IPS DF 6.9 (cell line): Measurements from ENCODE around the gene ACSF2.
"Not testable (repeated sequence)": the region's sequence is repeated elsewhere in the genome, so short reads cannot be mapped to it uniquely, and the experiment has no call there.

ENCODE experiments used
- DNase-seq: peaks from one replicate; pipeline ENCODE4 v3.0.0-alpha.2; 2013; ENCODE audit warnings: low read depth, low spot score
- H3K27ac ChIP-seq: one replicate; pipeline ENCODE4 v1.5.1; 2013; ENCODE audit warnings: low read length, control low read depth
- H3K27me3 ChIP-seq: 2 replicates; pipeline ENCODE4 v1.6.1; 2013; ENCODE audit warnings: mild to moderate bottlenecking, low read length; ENCODE audit not compliant: control insufficient read depth, insufficient read depth
- H3K36me3 ChIP-seq: 2 replicates; pipeline ENCODE4 v1.6.1; 2013; ENCODE audit warnings: low read length; ENCODE audit not compliant: control insufficient read depth, insufficient read depth
- H3K4me1 ChIP-seq: 2 replicates; pipeline ENCODE4 v1.6.1; 2013; ENCODE audit warnings: low read length; ENCODE audit not compliant: control insufficient read depth, insufficient read depth
- H3K4me3 ChIP-seq: 2 replicates; pipeline ENCODE4 v1.5.1; 2013; ENCODE audit warnings: mild to moderate bottlenecking, low read length
- H3K9me3 ChIP-seq: 2 replicates; pipeline ENCODE4 v1.6.1; 2013; ENCODE audit warnings: low read length, inconsistent platforms; ENCODE audit not compliant: control insufficient read depth, insufficient read depth
- WGBS: extraction: QIAGEN DNeasy Blood & Tissue Kit; methylation state at CpG from one replicate; pipeline ENCODE4 v1.1.7; 2013; ENCODE audit warnings: mixed read lengths, missing lambda C conversion rate; ENCODE audit not compliant: insufficient read length, insufficient coverage; 5-methylcytosine and 5-hydroxymethylcytosine counted together

Gene ACSF2

DNA sequence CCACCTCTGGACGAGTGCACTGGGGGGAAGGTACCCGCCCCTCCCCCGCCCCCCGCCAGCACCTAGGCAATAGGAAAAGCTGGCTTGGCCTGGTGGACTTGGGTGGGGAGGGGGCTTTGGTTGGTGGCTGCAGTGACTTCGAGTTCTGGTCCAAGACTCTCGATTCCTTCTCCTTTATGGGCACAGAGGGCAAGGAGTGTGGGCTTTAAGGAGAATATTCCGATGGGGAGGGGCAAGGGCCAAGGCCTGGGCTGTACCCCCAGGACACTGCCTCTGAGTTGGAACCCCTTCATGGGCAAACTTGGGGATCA is 409 bp downstream of the ACSF2 start:
- WGBS = no CpG with 5 or more reads among the region's 7 CpGs
- Histone ChIP-seq H3K4me3 (peak overlapping the region; percentile 41; the same call in 1 of the 2 replicates), H3K27me3 (no peaks in the 10 kb centered on the region), H3K36me3 (no peaks in the 10 kb centered on the region), H3K27ac (no peak overlapping the region), H3K9me3 (no peaks in the 10 kb centered on the region), H3K4me1 (peaks cover 4% of the 10 kb centered on the region; the same call in 1 of the 2 replicates)
- DNase-seq = no peak

- H3K4me3 ChIP-seq = peak overlapping the region; percentile 41; the same call in 1 of the 2 replicates
- H3K27me3 ChIP-seq = no peaks in the 10 kb centered on the region
- H3K36me3 ChIP-seq = no peaks in the 10 kb centered on the region
- no peak overlapping the region for H3K27ac ChIP-seq
- no peak for DNase-seq
- no peaks in the 10 kb centered on the region for H3K9me3 ChIP-seq
- H3K4me1 ChIP-seq = peaks cover 4% of the 10 kb centered on the region; the same call in 1 of the 2 replicates
- WGBS = no CpG with 5 or more reads among the region's 4 CpGs
These were observed 1.1 kb downstream of the ACSF2 start for GRCh38 chr17:50426814-50427787.

DNA sequence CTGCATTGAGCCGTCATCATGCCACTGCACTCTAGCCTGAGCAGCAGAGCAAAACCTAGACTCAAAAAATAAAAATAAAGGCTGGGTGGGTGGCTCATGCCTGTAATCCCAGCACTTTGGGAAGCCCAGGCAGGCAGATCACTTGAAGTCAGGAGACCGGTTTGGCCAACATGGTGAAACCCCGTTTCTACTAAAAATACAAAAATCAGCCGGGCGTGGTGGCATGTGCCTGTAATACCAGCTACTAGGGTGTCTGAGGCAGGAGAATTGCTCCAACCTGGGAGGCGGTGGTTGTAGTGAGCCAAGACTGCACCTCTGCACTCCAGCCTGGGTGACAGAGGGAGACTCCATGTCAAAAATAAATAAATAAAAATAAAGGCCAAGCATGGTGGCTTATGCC is 2.1 kb downstream of the ACSF2 start:
- H3K9me3 ChIP-seq, H3K36me3 ChIP-seq, H3K27ac ChIP-seq, H3K4me3 ChIP-seq, H3K27me3 ChIP-seq, H3K4me1 ChIP-seq, DNase-seq: not testable (repeated sequence)
- no CpG with 5 or more reads among the region's 6 CpGs for WGBS

GRCh38 chr17:50428831-50429424 is 2.9 kb downstream of the ACSF2 start:
- H3K9me3 ChIP-seq = no peaks in the 10 kb centered on the region
- H3K36me3 ChIP-seq = no peaks in the 10 kb centered on the region
- no CpG with 5 or more reads among the region's 7 CpGs for WGBS
- no peak overlapping the region for H3K4me3 ChIP-seq
- no peak overlapping the region for H3K27ac ChIP-seq
- H3K27me3 ChIP-seq = no peaks in the 10 kb centered on the region
- DNase-seq = no peak
- peaks cover 4% of the 10 kb centered on the region; the same call in 1 of the 2 replicates for H3K4me1 ChIP-seq

- no peaks in the 10 kb centered on the region for H3K36me3 ChIP-seq
- peaks cover 4% of the 10 kb centered on the region; the same call in 1 of the 2 replicates for H3K4me1 ChIP-seq
- no peaks in the 10 kb centered on the region for H3K9me3 ChIP-seq
- no peaks in the 10 kb centered on the region for H3K27me3 ChIP-seq
- WGBS = no CpG with 5 or more reads among the region's 4 CpGs
- H3K27ac ChIP-seq = no peak overlapping the region
- DNase-seq = no peak
- no peak overlapping the region for H3K4me3 ChIP-seq
These were observed 3.8 kb downstream of the ACSF2 start for GRCh38 chr17:50429793-50430192.

GRCh38 chr17:50430821-50431618 is 5.0 kb downstream of the ACSF2 start:
- H3K4me3 ChIP-seq = no peak overlapping the region
- H3K36me3 ChIP-seq = no peaks in the 10 kb centered on the region
- H3K27ac ChIP-seq = no peak overlapping the region
- no peaks in the 10 kb centered on the region for H3K9me3 ChIP-seq
- no peaks in the 10 kb centered on the region for H3K4me1 ChIP-seq
- no peak for DNase-seq
- no peaks in the 10 kb centered on the region for H3K27me3 ChIP-seq
- WGBS = no CpG with 5 or more reads among the region's 4 CpGs

GRCh38 chr17:50432125-50432762 is 6.2 kb downstream of the ACSF2 start:
- H3K4me3 ChIP-seq = no peak overlapping the region
- no peak for DNase-seq
- H3K9me3 ChIP-seq = no peaks in the 10 kb centered on the region
- no peaks in the 10 kb centered on the region for H3K36me3 ChIP-seq
- no peak overlapping the region for H3K27ac ChIP-seq
- H3K4me1 ChIP-seq = no peaks in the 10 kb centered on the region
- H3K27me3 ChIP-seq = no peaks in the 10 kb centered on the region
- WGBS = no CpG with 5 or more reads among the region's 4 CpGs

- no peak for DNase-seq
- Histone ChIP-seq H3K27ac (no peak overlapping the region), H3K27me3 (no peaks in the 10 kb centered on the region), H3K36me3 (no peaks in the 10 kb centered on the region; the same call in 1 of the 2 replicates), H3K4me3 (no peak overlapping the region), H3K9me3 (no peaks in the 10 kb centered on the region), H3K4me1 (0 out of 2 replicates have a peak, but pooled peaks cover 2% of the 10 kb centered on the region)
- WGBS = no CpG with 5 or more reads among the region's 4 CpGs
These were observed 11.4 kb downstream of the ACSF2 start for GRCh38 chr17:50437409-50437808.

GRCh38 chr17:50439008-50439407 is 13.0 kb downstream of the ACSF2 start:
- WGBS = no CpG with 5 or more reads among the region's 4 CpGs
- Histone ChIP-seq H3K9me3 (no peaks in the 10 kb centered on the region), H3K4me3 (no peak overlapping the region), H3K36me3 (no peaks in the 10 kb centered on the region; the same call in 1 of the 2 replicates), H3K4me1 (peaks cover 2% of the 10 kb centered on the region; the same call in 1 of the 2 replicates), H3K27me3 (no peaks in the 10 kb centered on the region), H3K27ac (no peak overlapping the region)
- no peak for DNase-seq
